Activated T-helper 2 cell treated with anti-CD3 and anti-CD28 coated beads, Interferon-gamma antibody, Interleukin-2, Interleukin-4, amounts not matched to agents 10 μg/mL and 5 μg/mL and 100 μg/mL, durations not matched to agents 14 hours and 24 hours and 36 hours (primary cell): ENCODE results near the gene LAMA3. TPM values are rescaled to one million over a fixed set of nuclear protein-coding genes. Genes with fewer than 3 reads are reported as not detected.
"Not testable (repeated sequence)": the region's sequence is repeated elsewhere in the genome, so short reads cannot be mapped to it uniquely, and the experiment has no call there.

Experiments
- DNase-seq: peaks from one replicate; pipeline ENCODE4 v3.0.0; 2021; ENCODE audit warnings: low spot score
- H3K27ac Mint-ChIP-seq: one replicate; pipeline ENCODE4 v1.8.0; 2021; ENCODE audit warnings: mixed read lengths
- H3K27me3 Mint-ChIP-seq: one replicate; pipeline ENCODE4 v1.8.0; 2021; ENCODE audit warnings: low read depth, mixed read lengths
- H3K36me3 Mint-ChIP-seq: one replicate; pipeline ENCODE4 v1.8.0; 2021; ENCODE audit warnings: low read depth, mixed read lengths
- H3K4me1 Mint-ChIP-seq: one replicate; pipeline ENCODE4 v1.8.0; 2021; ENCODE audit warnings: low read depth, mixed read lengths
- H3K4me3 Mint-ChIP-seq: one replicate; pipeline ENCODE4 v1.8.0; 2021; ENCODE audit warnings: low read depth, mild to moderate bottlenecking, moderate library complexity, mixed read lengths
- H3K9me3 Mint-ChIP-seq: one replicate; pipeline ENCODE4 v1.8.0; 2021; ENCODE audit warnings: mixed read lengths
- intact Hi-C: fragments of 100-400 bp; cut with micrococcal nuclease; formaldehyde crosslinking; loops from one replicate; pipeline ENCODE4 v1.15.1; 2023
- total RNA-seq: library from RNA; stranded (reverse); gene quantifications from 2 replicates; pipeline ENCODE4 v1.2.3, GENCODE V29; 2022

Gene LAMA3
- total RNA-seq, 1 donor from 2014 or later: not detected

DNA sequence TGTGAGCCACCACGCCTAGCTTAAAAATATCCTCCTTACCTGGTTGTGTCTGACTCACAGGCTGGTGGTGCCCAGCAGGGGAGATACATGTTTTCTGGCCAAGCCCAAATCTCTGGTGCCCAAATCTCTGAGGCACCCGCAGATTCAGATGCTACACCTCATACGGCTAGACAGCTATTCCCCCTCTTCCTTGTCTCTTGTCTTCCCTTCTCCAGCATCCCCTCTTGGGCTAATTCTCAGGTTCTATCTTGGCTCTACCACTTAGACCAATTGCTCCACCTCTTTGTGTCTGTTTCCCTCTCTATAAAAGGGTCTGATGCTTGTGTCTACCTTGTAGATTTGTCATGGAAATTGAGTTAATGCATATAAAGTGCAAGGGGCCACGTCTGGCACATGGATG, 13.4 kb downstream of the LAMA3 start:
- Mint-ChIP-seq H3K4me3 (no peak overlapping the region), H3K9me3 (peaks cover 5% of the 10 kb centered on the region), H3K27me3 (peaks cover 49% of the 10 kb centered on the region), H3K4me1 (no peaks in the 10 kb centered on the region), H3K27ac (no peak overlapping the region), H3K36me3 (no peaks in the 10 kb centered on the region)
- intact Hi-C loops: loop anchor here (1.0 kb wide), 2 partner anchors 80 to 203 kb away; no protein-coding TSS in a partner anchor
- DNase-seq: no peak

DNA sequence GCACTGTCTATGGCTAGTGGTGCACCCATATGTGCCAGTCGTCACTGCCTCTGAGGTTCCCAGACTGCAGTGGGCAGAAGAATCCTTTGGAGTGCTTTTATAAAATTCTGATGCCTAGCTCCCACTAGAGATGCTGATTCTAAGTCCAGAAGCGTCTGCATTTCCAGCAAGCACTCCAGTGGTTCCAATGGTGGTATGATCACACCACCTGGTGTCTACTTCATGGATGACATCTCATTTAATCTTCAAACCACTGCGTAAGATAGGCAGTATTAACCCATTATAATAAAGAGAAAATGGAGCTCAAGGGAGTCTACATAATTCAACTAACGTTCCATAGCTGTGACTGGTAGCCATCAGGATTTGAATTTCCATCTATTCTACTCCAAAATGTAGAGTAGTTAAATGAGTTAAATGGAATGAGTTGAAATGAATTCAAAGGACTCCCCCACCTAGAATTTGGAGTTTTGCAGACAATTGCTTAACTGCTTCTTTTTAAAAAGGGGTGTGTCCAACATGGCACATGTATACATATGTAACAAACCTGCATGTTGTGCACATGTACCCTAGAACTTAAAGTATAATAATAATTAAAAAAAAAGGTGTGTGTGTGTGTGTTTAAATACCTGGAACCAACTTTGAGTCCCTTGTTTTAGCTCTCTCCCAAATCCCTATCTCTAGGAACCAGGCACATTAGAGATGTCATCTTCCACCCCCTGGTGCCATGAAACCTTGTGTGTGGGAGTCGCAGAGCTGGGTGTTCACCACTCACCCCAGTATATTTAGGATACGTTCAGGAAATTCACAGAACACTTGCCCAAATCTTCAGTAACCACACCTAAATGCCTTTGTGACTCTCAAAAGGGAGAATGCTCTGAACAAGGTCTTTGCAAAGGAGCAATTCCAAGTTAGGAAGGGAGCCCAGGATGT, 14.1 kb downstream of the LAMA3 start:
- Mint-ChIP-seq H3K36me3 (peaks cover 5% of the 10 kb centered on the region), H3K27me3 (peaks cover 54% of the 10 kb centered on the region)

DNA sequence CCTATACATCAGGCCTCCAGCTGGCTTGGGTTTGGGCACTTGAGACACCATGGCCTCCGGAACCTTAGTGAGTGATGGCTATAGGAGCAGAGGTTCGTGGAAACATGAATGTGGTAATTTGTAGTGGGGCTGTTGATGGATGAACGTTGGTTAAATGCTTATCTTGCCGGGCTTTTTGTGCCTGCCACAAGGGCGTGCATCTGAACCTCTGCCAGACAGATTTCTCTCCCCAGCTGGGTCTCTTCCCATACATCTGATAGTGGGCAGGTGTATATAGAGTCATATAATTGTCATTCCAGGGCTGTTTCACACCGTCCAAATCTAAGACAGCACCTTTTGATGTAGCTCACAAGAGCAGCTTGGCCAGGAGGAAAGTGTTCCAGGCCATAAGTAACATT, 14.7 kb downstream of the LAMA3 start:
- Mint-ChIP-seq H3K9me3 (peaks cover 10% of the 10 kb centered on the region), H3K4me1 (no peaks in the 10 kb centered on the region), H3K4me3 (no peak overlapping the region), H3K27me3 (peaks cover 52% of the 10 kb centered on the region), H3K36me3 (peaks cover 5% of the 10 kb centered on the region), H3K27ac (no peak overlapping the region)
- intact Hi-C loops: loop anchor here (1.0 kb wide), 2 partner anchors 82 to 205 kb away; no protein-coding TSS in a partner anchor
- DNase-seq: no peak

More for the DNA sequence above, 14.1 kb downstream of the LAMA3 start:
- Mint-ChIP-seq H3K4me3 (no peak overlapping the region), H3K9me3 (peaks cover 10% of the 10 kb centered on the region), H3K4me1 (no peaks in the 10 kb centered on the region), H3K27ac (no peak overlapping the region)
- intact Hi-C loops: loop anchor here (1.0 kb wide), 2 partner anchors 81 to 204 kb away; no protein-coding TSS in a partner anchor
- DNase-seq: no peak

DNA sequence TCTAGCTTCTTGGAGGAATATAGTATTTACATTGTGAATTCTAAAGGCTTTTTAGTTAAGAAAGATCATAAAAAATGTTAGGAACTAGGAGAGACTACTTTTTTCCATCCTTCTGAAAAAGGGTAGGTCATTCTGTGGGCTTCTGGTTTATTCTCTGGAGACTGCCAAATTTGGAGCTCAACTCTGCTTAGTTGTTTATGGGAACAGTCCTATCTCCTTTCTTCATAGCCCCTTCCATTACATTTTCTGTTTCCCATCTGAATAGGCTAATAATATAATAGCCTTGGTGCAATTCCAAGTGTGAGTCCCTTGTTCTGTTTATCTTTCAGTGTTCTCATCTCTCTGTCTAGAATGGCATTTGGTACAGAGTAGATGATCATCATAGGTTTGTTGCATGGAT, 15.6 kb downstream of the LAMA3 start:
- no peaks in the 10 kb centered on the region for H3K4me1 Mint-ChIP-seq
- DNase-seq: no peak
- no peak overlapping the region for H3K27ac Mint-ChIP-seq
- intact Hi-C loops: no loop called here
- peaks cover 16% of the 10 kb centered on the region for H3K9me3 Mint-ChIP-seq
- peaks cover 51% of the 10 kb centered on the region for H3K27me3 Mint-ChIP-seq
- no peak overlapping the region for H3K4me3 Mint-ChIP-seq
- H3K36me3 Mint-ChIP-seq: peaks cover 5% of the 10 kb centered on the region

DNA sequence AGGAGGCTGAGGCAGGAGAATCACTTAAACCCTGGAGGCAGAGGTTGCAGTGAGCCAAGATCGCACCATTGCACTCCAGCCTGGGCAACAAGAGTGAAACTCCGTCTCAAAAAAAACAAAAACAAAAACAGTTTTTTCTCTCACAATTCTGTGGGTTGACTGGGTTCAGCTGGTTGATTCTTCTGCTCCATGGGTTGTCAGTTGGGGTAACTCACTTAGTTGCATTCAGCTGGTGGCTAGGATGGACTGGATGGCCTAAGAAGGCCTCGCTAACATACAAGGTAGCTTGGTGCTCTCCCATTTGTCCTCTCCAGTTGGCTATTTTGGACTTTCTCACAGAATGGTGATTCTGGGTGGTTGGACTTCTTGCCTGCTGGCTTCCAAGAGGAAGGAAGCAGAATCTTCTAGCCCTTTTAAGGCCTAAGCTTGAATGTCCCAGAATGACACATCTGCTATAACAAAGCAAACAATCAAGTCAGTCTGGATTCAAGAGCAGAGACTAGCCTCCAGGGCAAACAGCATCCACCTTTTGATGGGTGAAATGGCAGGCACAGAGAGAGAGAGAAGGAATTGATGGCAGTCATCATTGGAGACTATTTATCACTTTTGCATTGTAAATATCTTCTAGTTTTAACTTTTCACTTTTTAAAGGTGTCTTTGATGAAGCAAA, 17.9 kb downstream of the LAMA3 start:
- no peak overlapping the region for H3K27ac Mint-ChIP-seq
- H3K27me3 Mint-ChIP-seq: peaks cover 39% of the 10 kb centered on the region
- peaks cover 2% of the 10 kb centered on the region for H3K4me1 Mint-ChIP-seq
- no peak overlapping the region for H3K4me3 Mint-ChIP-seq
- no peak for DNase-seq
- H3K36me3 Mint-ChIP-seq: peaks cover 5% of the 10 kb centered on the region
- intact Hi-C loops: no loop called here
- peaks cover 16% of the 10 kb centered on the region for H3K9me3 Mint-ChIP-seq

- Mint-ChIP-seq H3K27me3 (peaks cover 22% of the 10 kb centered on the region), H3K36me3 (peaks cover 5% of the 10 kb centered on the region), H3K4me3 (no peak overlapping the region), H3K9me3 (peaks cover 16% of the 10 kb centered on the region), H3K4me1 (peaks cover 14% of the 10 kb centered on the region), H3K27ac (no peak overlapping the region)
- no peak for DNase-seq
- intact Hi-C loops: no loop called here
Measured at GRCh38 chr18:23710068-23710527, 20.8 kb downstream of the LAMA3 start.

GRCh38 chr18:23710946-23711345, 21.7 kb downstream of the LAMA3 start:
- intact Hi-C loops: no loop called here
- H3K4me1 Mint-ChIP-seq: peaks cover 14% of the 10 kb centered on the region
- H3K4me3 Mint-ChIP-seq: no peak overlapping the region
- H3K36me3 Mint-ChIP-seq: peaks cover 5% of the 10 kb centered on the region
- H3K27me3 Mint-ChIP-seq: peaks cover 23% of the 10 kb centered on the region
- H3K27ac Mint-ChIP-seq: no peak overlapping the region
- peaks cover 16% of the 10 kb centered on the region for H3K9me3 Mint-ChIP-seq
- DNase-seq: no peak

GRCh38 chr18:23711426-23711825, 22.2 kb downstream of the LAMA3 start:
- H3K9me3 Mint-ChIP-seq: peaks cover 16% of the 10 kb centered on the region
- peaks cover 23% of the 10 kb centered on the region for H3K27me3 Mint-ChIP-seq
- peaks cover 14% of the 10 kb centered on the region for H3K4me1 Mint-ChIP-seq
- H3K27ac Mint-ChIP-seq: no peak overlapping the region
- no peak for DNase-seq
- intact Hi-C loops: no loop called here
- H3K36me3 Mint-ChIP-seq: peaks cover 5% of the 10 kb centered on the region
- no peak overlapping the region for H3K4me3 Mint-ChIP-seq

GRCh38 chr18:23712445-23712844, 23.2 kb downstream of the LAMA3 start:
- Mint-ChIP-seq H3K9me3 (peaks cover 11% of the 10 kb centered on the region), H3K4me3 (no peak overlapping the region), H3K36me3 (peaks cover 5% of the 10 kb centered on the region), H3K27me3 (peaks cover 19% of the 10 kb centered on the region), H3K27ac (no peak overlapping the region), H3K4me1 (peaks cover 14% of the 10 kb centered on the region)
- intact Hi-C loops: no loop called here
- peak; percentile 22 for DNase-seq

- no peaks in the 10 kb centered on the region for H3K36me3 Mint-ChIP-seq
- peaks cover 15% of the 10 kb centered on the region for H3K27me3 Mint-ChIP-seq
- H3K4me1 Mint-ChIP-seq: peaks cover 15% of the 10 kb centered on the region
- no peak overlapping the region for H3K4me3 Mint-ChIP-seq
- peaks cover 3% of the 10 kb centered on the region for H3K9me3 Mint-ChIP-seq
- no peak for DNase-seq
- no peak overlapping the region for H3K27ac Mint-ChIP-seq
- intact Hi-C loops: no loop called here
Measured at GRCh38 chr18:23714576-23714975, 25.3 kb downstream of the LAMA3 start.

DNA sequence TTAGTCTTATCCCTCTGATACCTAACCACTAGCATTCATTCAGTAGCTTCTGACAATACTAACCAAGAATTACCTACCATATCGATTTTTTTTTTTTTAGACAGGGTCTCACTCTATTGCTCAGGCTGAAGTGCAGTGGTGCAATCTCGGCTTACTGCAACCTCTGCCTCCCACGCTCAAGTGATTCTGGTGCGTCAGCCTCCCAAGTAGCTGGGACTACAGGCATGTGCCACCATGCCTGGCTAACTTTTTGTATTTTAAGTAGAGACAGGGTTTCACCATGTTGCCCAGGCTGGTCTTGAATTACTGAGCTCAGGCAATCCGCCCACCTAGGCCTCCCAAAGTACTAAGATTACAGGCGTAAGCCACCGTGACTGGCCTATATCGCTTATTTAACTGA, 26.8 kb downstream of the LAMA3 start:
- H3K9me3 Mint-ChIP-seq, H3K4me3 Mint-ChIP-seq, H3K36me3 Mint-ChIP-seq, intact Hi-C loops, H3K27ac Mint-ChIP-seq, DNase-seq: not testable (repeated sequence)
- Mint-ChIP-seq H3K27me3 (peaks cover 16% of the 10 kb centered on the region), H3K4me1 (peaks cover 15% of the 10 kb centered on the region)

DNA sequence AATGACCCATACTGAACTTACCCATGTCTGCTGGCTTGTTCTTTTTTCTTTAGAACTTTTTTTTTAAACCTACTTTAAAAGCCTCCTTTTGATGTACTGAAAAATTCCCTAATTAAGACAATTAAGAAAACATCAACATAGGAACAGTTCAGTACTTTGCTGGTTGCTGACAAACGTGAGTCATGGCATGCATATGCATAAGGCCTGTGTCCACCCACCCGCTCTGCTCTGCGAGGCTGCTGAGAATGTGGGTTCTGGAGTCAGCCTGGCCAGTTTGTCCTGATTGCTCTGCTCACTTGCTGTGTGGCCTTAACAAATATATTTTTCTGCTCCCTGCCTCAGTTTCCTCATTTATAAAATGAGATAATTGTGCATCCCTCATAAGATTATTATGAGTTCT, 27.3 kb downstream of the LAMA3 start:
- peaks cover 19% of the 10 kb centered on the region for H3K27me3 Mint-ChIP-seq
- no peaks in the 10 kb centered on the region for H3K9me3 Mint-ChIP-seq
- no peaks in the 10 kb centered on the region for H3K36me3 Mint-ChIP-seq
- no peak overlapping the region for H3K27ac Mint-ChIP-seq
- DNase-seq: no peak
- H3K4me3 Mint-ChIP-seq: no peak overlapping the region
- peaks cover 15% of the 10 kb centered on the region for H3K4me1 Mint-ChIP-seq
- intact Hi-C loops: no loop called here

DNA sequence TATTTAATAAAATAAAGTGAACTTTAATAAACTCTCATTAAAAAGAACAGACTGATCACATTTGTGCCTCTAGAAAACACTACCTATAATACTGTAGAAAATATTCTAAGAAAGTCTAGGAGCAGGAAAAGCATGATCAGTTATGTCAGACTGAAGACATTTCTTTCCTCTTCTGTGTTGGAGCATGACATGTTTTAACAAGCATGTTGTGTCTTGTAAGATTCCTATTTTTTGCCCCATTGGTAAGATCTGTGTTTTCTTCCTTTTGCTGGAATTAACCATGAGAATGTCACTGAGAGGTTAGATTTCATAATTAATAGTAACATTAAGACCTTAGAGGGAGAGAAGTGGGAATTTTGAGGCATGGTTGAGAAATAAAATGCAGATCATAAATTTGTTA, 27.7 kb downstream of the LAMA3 start:
- H3K27me3 Mint-ChIP-seq: peaks cover 23% of the 10 kb centered on the region
- H3K9me3 Mint-ChIP-seq: no peaks in the 10 kb centered on the region
- DNase-seq: no peak
- H3K36me3 Mint-ChIP-seq: no peaks in the 10 kb centered on the region
- no peak overlapping the region for H3K27ac Mint-ChIP-seq
- intact Hi-C loops: no loop called here
- peaks cover 13% of the 10 kb centered on the region for H3K4me1 Mint-ChIP-seq
- H3K4me3 Mint-ChIP-seq: no peak overlapping the region
